GM12873 (cell line): ENCODE results near the gene ADAMTS14.

Experiments used
- TF ChIP-seq, protein P1 (sequence below): IDR thresholded peaks from 2 replicates; pipeline ENCODE4 v1.5.1; 2012; ENCODE audit warnings: low read depth, mild to moderate bottlenecking, moderate library complexity, low read length, control low read depth; ENCODE audit not compliant: insufficient read depth; ENCODE audit errors: missing control alignments

Gene ADAMTS14

DNA sequence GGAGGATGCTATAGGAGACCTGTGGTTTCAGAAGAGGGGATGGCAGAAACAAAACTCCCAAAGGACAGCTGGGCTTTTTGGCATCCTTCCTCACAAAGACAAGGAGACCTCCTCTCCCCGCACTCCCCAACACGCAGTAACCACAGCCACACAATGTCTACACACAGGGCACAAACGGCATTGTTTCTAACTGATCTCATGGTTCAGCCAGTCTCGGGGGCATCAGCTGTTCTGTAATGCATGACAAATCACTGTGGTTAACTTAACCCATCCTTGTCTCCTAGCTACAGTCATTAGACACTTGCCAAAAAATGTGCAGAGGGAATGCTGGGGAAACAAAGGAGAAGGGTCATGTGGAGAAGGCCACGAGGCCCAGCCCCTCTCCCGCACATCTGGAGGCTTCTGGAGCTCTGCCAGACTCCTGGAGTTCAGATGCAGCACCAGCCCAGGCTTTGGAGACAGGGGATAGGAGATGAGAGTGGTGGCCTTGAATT, 7.6 kb upstream of the ADAMTS14 start:
- TF ChIP-seq, protein P1, sequence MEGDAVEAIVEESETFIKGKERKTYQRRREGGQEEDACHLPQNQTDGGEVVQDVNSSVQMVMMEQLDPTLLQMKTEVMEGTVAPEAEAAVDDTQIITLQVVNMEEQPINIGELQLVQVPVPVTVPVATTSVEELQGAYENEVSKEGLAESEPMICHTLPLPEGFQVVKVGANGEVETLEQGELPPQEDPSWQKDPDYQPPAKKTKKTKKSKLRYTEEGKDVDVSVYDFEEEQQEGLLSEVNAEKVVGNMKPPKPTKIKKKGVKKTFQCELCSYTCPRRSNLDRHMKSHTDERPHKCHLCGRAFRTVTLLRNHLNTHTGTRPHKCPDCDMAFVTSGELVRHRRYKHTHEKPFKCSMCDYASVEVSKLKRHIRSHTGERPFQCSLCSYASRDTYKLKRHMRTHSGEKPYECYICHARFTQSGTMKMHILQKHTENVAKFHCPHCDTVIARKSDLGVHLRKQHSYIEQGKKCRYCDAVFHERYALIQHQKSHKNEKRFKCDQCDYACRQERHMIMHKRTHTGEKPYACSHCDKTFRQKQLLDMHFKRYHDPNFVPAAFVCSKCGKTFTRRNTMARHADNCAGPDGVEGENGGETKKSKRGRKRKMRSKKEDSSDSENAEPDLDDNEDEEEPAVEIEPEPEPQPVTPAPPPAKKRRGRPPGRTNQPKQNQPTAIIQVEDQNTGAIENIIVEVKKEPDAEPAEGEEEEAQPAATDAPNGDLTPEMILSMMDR, result no peak

DNA sequence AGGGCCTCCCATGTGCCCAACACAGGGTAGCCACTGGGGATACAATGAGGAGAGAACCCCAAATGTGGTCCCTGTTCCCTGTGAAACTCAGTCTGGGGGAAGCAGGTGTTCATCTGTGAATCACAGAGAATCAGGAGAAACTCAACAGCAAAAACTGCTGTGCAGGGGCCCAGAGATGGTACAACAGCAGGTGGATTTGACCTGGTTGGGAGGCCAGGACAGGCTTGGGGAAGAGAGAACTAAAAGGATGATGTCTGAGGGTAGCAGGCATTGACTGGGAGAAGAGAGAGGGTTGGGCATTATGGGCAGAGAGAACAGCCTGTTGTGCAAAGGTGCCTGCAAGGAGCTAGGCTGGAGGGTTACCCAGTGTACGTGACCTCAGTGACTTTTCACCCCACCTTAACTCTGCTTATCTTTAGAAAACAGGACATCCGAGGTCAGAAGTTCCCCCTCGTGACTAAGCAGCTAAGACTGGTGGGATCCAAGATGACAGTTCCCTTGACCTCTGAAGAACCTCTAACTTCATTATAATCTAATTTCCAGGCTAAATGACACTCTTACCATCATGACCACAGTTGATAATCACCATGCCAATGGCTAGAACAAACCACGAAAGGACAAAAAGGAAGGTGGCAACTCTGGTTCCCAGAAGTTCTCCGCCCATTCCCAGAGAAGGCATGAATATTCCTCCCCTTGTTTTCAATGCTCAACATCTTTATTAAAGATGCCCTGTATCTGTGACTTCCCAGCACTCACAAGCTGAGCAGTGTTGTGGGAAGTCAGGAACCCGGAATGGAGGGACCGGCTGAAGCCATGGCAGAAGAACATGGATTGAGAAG, 5.1 kb upstream of the ADAMTS14 start:
- TF ChIP-seq, protein P1, result no peak

DNA sequence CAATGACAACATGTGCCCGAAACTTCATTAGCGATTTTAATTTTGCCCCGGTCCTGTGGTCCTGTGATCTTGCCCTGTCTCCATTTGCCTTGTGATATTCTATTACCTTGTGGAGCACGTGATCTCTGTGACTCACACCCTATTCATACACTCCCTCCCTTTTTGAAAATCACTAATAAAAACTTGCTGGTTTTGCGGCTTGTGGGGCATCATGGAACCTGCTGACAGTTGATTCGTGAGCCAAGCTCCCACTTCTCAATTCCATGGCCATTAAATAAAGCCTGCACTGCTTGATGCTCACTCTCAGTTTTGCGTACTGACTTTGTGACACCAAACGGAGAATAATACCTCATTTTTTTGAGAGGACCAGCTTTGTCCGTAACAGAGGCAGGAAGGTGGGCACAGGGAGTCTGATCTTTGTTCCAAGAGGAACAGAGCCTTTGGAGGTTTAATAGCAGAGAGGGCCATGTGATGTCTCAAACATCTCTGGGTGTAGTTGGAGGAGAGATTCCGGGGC, 3.8 kb upstream of the ADAMTS14 start:
- TF ChIP-seq, protein P1, result no peak

DNA sequence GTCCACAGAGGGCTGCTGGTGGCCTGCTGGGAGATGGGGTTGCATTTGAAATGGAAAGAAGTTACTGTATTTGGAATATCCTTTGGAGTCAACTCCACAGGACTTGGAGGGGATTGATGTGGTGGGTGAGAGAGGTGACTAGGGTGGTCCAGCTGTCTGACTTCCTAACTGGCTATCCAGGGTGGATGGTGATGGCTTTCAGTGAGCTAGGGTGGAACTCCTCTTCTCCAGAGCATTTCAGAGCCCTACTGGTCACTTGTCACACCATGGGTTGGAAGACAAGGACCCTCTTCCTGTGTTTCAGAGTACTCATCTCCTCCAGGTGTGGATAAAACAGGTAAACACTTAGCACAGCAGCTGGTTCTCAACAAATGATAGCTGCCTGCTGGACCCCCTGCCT, 3.3 kb upstream of the ADAMTS14 start:
- TF ChIP-seq, protein P1, result no peak

DNA sequence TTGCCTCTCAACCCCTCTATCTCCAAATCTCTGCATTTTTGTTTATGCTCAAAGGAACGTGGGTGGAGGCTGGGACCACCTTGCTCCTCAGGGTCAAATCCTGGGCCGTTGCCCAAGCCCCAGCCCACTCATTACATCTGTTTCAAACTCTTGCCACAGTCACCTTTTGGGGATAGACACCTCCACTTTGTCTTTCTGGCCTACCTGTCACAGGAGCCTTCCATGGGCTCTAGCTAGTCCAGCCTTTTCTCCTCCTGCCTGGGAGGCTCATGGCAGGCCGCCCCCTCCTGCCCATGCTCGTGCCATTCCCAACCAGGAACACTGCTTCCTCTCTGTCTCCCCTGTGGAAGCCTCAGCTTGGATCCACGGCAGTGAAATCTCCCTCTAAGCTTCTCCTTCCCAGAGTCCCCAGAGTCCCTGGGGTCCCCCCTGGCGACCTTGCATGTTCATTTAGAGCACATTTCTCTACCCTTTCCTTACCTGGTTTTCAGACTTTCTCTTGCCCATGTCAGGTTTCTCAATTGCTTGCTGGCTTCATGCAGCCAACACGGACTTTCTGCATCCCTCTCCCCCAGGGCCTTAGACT, 2.5 kb upstream of the ADAMTS14 start:
- TF ChIP-seq, protein P1, result no peak

DNA sequence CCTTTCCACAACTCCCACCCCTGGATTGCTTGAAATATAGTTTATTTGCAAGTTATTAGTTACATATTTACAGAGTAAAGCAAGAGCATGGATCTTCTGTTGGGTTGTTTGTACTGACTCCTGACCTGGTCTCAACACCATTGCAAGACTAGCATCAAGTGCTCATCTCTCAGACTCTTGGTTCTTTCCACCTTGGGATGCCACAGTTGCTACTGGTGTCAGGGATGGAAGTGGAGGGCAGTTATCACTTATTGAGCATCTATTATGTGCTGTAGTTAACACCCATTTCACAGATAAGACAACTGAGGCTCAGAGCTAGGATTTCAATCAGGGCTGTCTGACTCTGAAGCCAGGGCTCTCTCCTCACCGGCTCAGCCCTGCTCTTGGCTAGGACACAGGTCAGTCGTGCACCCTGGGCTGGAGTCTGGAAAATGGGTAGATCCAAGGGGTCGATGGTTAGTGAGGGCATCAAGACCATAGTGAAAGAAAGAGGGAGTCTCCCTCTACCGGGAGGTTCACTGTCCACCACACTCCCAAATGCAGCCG, 614 bp upstream of the ADAMTS14 start:
- TF ChIP-seq, protein P1, result no peak
